Superior temporal gyrus (tissue), 1 donor: ENCODE results near the gene LIN9.
"Not testable (repeated sequence)": the region's sequence is repeated elsewhere in the genome, so short reads cannot be mapped to it uniquely, and the experiment has no call there.

ENCODE experiments used
- DNase-seq: peaks from one replicate; pipeline ENCODE4 v3.0.0-alpha.2; 2016; ENCODE audit errors: extremely low spot score

The LIN9 gene

GRCh38 chr1:226274138-226274537 lies 34.8 kb downstream of the LIN9 start:
- DNase-seq: no peak

- DNase-seq: not testable (repeated sequence)
Measured at GRCh38 chr1:226272233-226272902, 36.6 kb downstream of the LIN9 start.

DNA sequence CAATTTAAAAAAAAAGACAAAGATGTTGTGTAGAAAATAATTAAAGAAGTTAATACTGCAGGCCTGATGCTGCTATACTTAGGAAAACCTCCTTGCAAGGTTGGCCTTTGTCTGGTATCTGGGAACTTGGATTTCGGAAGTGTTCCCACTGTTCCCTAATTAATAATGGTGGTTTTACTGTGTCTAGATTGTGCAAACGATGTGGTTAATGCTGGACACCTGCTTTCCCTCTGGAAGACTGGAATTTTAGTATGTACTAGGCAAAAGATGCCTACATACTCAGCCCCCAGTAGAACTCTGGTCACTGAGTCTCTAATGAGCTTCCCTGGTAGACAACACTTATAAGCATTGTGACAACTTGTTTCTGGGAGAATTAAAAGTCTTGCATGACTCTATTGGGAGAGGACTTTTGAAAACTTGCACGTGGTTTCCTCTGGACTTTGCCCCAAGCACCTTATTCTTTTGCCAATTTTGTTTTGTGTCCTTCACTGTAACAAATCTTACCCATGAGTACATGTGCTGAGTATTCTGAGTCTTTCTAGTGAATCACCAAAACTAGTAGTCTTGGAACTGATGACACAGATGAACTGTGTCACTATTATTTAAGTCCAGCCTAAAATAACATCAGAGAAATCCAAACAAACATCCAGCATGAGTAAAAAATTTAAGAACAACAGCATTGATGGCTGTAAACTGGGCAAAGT lies 40.4 kb downstream of the LIN9 start:
- DNase-seq: no peak

DNA sequence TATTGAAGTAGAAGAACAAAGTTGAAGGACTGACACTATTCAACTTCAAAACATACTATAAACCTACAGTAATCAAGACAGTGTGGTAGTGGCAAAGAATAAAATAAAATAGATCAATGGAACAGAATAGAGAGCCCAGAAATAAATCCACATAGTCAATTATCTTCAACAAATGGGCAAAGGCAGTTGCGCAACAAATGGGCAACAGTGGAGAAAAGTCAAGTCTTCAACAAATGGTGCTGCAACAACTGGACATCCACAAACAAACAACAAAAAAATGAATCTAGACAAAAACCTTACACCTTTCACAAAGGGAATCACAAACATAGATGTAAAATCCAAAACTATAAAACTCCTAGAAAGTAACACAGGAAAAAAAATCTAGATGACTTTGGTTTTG lies 47.1 kb downstream of the LIN9 start:
- DNase-seq: no peak

- DNase-seq: no peak
Measured at GRCh38 chr1:226255380-226255779, 53.6 kb downstream of the LIN9 start.

DNA sequence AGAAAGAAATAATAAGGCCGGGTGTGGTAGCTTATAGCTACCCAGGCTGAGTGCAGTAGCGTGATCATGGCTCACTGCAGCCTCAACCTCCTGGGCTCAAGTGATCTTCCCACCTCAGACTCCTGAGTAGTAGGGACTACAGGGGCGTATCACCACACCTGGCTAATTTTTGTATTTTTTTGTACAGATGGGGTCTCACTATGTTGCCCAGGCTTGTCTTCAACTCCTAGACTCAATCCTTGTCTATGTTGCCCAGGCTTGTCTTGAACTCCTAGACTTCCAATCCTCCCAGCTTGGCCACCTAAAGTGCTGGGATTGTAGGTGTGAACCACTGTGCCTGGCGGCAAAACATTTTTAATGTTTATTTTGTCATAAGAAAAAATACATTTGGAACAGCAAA lies 55.0 kb downstream of the LIN9 start:
- DNase-seq: no peak

- not testable (repeated sequence) for DNase-seq
Measured at GRCh38 chr1:226252841-226253240, 56.1 kb downstream of the LIN9 start.

- no peak for DNase-seq
Measured at GRCh38 chr1:226250511-226250910, 58.5 kb downstream of the LIN9 start.

DNA sequence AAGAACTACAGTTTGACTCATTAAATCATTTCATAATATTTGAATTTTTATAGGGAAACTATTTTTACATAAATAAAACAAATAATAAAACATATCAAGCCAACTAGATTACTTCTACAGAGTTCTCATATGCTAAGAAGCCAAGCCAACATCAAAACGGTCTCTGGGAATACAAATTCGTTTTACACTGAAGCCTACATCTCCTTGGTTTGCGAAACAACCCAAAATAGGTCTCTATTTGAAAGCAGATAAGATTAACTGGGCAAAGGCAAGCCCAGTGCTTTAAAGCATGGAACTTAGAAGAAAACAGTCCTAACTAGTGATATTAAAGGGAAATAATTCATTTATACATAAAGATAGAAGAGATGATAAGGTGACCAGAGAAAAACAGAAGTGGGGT lies 60.2 kb downstream of the LIN9 start:
- DNase-seq: no peak

GRCh38 chr1:226248091-226248490 lies 60.9 kb downstream of the LIN9 start:
- DNase-seq: no peak

DNA sequence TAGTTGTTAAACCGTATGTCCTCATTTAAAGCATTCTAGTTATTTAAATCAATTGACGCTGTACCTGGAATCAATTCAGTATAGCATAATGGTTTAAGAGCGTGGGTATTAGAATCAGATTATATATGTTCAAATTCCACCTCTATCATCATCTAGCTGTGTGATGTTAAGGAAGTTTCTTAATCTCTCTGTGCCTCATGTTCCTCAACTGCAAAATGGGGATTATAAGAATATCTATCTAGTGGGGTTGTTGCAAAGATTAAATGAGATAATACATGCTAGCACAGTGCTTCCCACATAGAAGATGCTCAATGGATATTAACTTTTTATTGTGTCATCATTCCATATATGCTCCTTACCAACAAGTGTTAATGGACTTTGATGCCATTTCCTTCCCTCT lies 69.5 kb downstream of the LIN9 start:
- DNase-seq: no peak

DNA sequence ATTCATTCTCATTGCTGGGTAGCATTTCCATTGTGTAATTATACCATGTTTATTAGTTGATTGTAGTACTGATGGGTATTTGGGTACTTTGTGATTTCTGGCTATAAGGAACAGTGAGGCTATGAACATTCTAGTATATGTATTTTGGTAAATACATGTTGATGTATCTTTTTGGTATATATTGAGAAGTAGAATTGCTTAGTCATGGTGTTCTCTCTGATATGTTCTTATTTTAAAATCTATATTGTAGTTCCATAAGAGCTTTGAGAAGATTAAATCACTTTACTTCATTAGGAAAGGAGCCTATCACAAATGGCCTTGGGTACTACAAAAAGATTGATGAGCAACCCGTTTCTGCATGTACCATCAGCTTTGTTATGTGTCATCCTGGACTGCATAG lies 72.1 kb downstream of the LIN9 start:
- no peak for DNase-seq

DNA sequence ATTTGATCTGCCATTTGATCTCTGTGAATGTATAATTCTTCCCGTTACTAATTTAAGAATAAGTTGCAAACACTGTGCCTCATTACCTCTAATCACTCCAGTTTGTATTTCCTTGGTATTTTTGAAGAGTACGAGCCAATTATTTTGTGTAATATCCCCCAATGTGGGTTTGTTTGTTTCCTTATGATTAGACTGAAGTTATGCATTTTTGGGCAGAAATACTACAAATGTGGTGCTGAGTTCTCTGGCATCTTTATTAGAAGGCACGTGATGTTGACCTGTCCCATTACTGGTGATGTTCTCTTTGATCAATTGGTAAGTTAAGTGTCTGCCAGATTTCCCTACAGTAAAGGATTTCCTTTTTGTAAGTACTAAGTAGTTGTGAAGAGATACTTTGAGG lies 75.2 kb downstream of the LIN9 start:
- DNase-seq: no peak

DNA sequence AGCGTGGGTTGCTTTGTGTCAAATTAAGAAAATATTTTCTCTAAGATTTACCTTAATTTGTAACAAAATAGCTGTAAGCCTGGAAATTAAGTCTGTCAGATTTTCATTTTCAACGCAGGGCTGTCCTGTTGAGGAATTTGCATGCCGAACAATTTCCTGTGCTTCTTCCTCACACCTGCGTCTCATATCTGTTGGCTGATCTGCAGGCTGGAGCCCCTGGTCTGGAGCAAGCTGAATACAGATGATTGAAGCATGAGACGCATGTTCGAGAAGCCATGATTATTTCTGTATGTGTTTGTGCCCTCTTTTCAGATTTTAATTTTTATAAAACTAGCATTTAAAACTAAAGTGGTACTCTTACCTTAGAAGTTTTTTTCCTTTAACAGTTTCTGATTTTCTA lies 75.7 kb downstream of the LIN9 start:
- DNase-seq: no peak

DNA sequence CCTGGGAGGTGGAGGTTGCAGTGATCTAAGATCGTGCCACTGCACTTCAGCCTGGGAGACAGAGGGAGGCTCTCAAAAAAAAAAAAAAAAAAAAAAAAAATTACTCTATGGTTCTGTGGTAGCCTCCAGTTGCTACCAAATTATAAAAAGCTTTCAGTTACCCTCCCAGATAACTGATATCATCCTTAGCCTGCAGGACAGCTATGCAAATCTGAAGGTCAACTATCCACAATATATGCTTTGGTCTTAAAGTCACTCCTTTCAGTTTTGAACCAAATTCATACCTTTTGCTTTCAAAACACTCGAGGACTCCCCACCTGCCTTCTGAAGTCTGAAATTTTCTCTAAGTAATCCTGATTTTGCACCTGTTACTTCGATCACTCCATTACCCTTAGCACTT lies 82.4 kb downstream of the LIN9 start:
- DNase-seq: no peak

DNA sequence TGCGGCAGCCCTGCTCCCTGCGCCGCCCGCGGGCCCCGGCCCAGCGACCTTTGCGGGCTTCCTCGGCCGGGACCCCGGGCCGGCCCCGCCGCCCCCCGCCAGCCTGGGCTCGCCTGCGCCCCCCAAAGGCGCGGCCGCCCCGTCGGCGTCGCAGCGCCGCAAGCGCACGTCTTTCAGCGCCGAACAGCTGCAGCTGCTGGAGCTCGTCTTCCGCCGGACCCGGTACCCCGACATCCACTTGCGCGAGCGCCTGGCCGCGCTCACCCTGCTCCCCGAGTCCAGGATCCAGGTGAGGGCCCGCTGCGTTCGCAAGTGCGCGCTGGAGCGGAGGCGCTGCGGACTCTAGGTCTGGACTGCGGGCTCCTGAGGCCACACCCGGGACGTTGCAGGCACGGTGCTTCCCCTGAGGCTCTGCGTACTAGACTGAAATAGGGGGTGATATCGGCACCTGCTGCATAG lies 85.1 kb downstream of the LIN9 start:
- no peak for DNase-seq

DNA sequence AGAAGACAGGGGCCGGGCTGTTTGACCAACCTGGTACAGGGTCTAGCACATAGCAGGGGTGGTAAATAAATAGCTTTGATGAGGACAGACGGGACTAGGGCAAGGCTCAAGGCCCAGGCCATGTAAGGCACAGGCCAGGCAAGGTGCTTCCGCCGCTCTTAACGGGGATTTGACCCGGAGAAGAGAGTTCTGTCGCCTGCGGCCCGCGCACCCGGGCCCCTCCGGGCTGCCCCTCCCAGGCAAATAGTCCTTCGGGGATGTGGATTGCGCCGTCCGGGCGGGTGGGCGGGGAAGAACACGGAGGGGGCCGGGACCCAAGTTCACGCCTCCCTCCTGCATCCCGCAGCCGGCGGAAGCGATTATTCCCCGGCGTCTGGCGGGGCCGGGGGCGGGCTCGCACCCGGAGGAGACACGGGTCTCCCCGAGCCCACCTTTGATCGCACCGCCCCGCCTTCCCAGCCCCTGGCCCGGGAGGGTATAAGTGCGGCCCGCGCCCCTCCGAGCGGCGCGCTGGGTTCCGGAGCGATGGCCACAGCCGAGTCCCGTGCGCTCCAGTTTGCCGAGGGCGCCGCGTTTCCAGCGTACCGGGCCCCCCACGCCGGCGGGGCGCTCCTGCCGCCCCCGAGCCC lies 85.7 kb downstream of the LIN9 start, which contains the start of gene MIXL1:
TSS of gene MIXL1 (plus strand) at position 508 of the 629 bp plus-strand sequence. CDS start at position 526, 18 bp downstream.
- no peak for DNase-seq

GRCh38 chr1:226222686-226223085 lies 86.3 kb downstream of the LIN9 start:
- no peak for DNase-seq

DNA sequence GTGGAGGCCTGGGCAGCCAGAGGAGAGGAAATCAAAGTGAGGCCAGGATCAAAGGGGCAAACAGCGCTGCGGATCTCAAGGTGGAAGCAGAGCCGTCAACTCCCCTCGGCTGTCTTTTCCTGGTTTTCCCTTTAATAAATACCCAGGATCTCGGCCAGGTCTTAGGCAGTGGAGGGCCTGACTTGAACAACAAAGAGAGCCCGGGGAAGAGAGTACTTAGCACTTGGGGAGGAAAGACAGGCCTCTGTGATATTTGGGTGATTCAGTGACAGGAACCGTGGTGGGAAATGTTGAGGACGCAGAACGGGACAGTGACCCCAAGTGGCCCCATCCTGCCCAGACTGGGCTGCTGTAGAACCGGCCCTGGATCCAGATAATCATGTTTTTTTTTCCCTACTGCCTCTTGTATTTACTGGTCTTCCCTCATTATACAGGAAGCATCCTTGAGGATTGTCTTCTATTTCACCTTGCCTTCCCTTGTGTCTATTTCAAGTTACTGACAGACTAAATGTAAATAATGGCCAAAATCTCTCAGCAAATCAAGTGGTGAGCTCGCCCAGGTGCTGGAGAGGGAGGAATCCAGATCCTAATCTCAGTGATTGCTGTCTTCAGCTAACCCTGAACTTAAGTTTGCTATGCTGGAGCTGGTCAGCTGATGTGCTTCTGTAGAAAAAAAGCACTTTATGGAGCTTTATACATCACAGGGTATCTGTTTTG lies 88.3 kb downstream of the LIN9 start:
- no peak for DNase-seq

DNA sequence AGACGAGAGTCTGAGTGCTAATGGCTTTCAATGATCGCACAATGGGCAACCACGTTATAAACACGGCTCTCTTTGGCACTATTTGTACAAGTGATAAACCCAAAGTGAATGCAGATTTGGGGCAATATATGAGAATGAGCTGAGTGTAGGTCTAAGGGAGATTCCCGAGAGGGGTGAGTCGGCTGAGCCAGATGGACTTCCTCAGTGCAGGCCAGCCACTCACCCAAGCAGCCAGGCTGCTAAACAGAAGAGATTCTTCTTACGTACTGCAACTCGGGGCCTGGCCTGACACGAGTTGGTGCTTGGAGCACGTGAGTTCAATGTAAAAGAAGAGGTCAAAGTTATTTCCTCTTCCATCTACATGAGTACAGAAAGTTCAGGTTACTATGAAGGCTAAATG lies 91.7 kb downstream of the LIN9 start:
- DNase-seq: no peak

GRCh38 chr1:226216056-226216455 lies 92.9 kb downstream of the LIN9 start:
- DNase-seq: no peak

DNA sequence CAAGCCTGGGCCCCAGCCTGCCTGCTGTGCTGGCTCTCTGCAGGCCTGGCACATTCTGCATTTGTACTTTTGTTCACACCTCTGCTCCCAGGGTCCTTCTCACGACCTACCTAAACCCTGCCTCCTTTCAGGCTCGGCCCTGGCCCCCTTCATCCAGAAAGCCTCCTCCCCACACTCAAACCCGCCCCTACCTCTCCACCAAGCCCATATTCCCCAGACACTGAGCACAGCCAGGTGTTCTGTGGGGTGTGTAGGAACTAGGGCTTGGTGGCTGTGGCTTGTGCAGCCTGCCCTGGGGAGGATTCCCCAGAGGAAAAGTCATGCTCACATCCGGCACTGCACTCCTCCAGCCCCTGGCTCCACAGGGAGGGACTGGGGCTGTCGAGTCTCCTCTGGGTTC lies 93.7 kb downstream of the LIN9 start:
- DNase-seq: no peak
